Jurkat, Clone E6-1 (cell line): ENCODE data around the gene CELSR1.
"Not testable (repeated sequence)": the region's sequence is repeated elsewhere in the genome, so short reads cannot be mapped to it uniquely, and the experiment has no call there.

ENCODE experiments used
- DNase-seq: peaks from one replicate; pipeline ENCODE4 v3.0.0-alpha.2; 2011; ENCODE audit warnings: low read depth, low spot score
- H3K4me3 ChIP-seq: 2 replicates; pipeline ENCODE4 v1.5.1; 2011; ENCODE audit warnings: mild to moderate bottlenecking, low read length, control low read depth, moderate library complexity

Gene CELSR1

GRCh38 chr22:46419754-46420571 is 117.5 kb downstream of the CELSR1 start:
- DNase-seq = no peak
- no peak overlapping the region for H3K4me3 ChIP-seq

GRCh38 chr22:46418827-46419226 is 118.6 kb downstream of the CELSR1 start:
- DNase-seq = no peak
- no peak overlapping the region for H3K4me3 ChIP-seq

- no peak overlapping the region for H3K4me3 ChIP-seq
- no peak for DNase-seq
Observed at GRCh38 chr22:46417769-46418168, 119.7 kb downstream of the CELSR1 start.

- H3K4me3 ChIP-seq = no peak overlapping the region
- no peak for DNase-seq
Observed at GRCh38 chr22:46416891-46417580, 120.4 kb downstream of the CELSR1 start.

- no peak for DNase-seq
- no peak overlapping the region for H3K4me3 ChIP-seq
Observed at GRCh38 chr22:46416520-46416871, 120.9 kb downstream of the CELSR1 start.

- no peak for DNase-seq
- H3K4me3 ChIP-seq = no peak overlapping the region
Observed at GRCh38 chr22:46415776-46416519, 121.5 kb downstream of the CELSR1 start.

GRCh38 chr22:46414704-46415103 is 122.7 kb downstream of the CELSR1 start:
- DNase-seq = no peak

GRCh38 chr22:46413725-46414379 is 123.6 kb downstream of the CELSR1 start:
- DNase-seq = no peak
- no peak overlapping the region for H3K4me3 ChIP-seq

More at GRCh38 chr22:46414704-46415103, 122.7 kb downstream of the CELSR1 start:
- no peak overlapping the region for H3K4me3 ChIP-seq

- no peak overlapping the region for H3K4me3 ChIP-seq
- DNase-seq = no peak
Observed at GRCh38 chr22:46411347-46411746, 126.1 kb downstream of the CELSR1 start.

- DNase-seq = no peak
- no peak overlapping the region for H3K4me3 ChIP-seq
Observed at GRCh38 chr22:46410291-46410808, 127.1 kb downstream of the CELSR1 start.

GRCh38 chr22:46409631-46410210 is 127.7 kb downstream of the CELSR1 start:
- DNase-seq = no peak

GRCh38 chr22:46408568-46409506 is 128.6 kb downstream of the CELSR1 start:
- H3K4me3 ChIP-seq = no peak overlapping the region
- no peak for DNase-seq

More at GRCh38 chr22:46409631-46410210, 127.7 kb downstream of the CELSR1 start:
- no peak overlapping the region for H3K4me3 ChIP-seq

- DNase-seq = no peak
- no peak overlapping the region for H3K4me3 ChIP-seq
Observed at GRCh38 chr22:46407748-46408147, 129.7 kb downstream of the CELSR1 start.

GRCh38 chr22:46406791-46407190 is 130.6 kb downstream of the CELSR1 start:
- DNase-seq = no peak
- H3K4me3 ChIP-seq = no peak overlapping the region

GRCh38 chr22:46406349-46406748 is 131.1 kb downstream of the CELSR1 start:
- no peak overlapping the region for H3K4me3 ChIP-seq
- DNase-seq = no peak

GRCh38 chr22:46405901-46406300 is 131.5 kb downstream of the CELSR1 start:
- DNase-seq = no peak
- H3K4me3 ChIP-seq = no peak overlapping the region

GRCh38 chr22:46403880-46404279 is 133.5 kb downstream of the CELSR1 start:
- DNase-seq, H3K4me3 ChIP-seq: not testable (repeated sequence)

GRCh38 chr22:46402505-46402904 is 134.9 kb downstream of the CELSR1 start:
- DNase-seq = no peak
- H3K4me3 ChIP-seq = no peak overlapping the region
